GDM1 (cell line): ENCODE data around the gene DNAAF3.

Experiments
- DNase-seq: peaks from one replicate; lab custom pipeline; 2025; lab: John Stamatoyannopoulos, UW

The DNAAF3 gene

GRCh38 chr19:55153652-55154264 lies 12.7 kb downstream of the DNAAF3 start:
- no peak for DNase-seq

- DNase-seq, result no peak
These were observed 14.4 kb downstream of the DNAAF3 start for GRCh38 chr19:55152017-55152416.

DNA sequence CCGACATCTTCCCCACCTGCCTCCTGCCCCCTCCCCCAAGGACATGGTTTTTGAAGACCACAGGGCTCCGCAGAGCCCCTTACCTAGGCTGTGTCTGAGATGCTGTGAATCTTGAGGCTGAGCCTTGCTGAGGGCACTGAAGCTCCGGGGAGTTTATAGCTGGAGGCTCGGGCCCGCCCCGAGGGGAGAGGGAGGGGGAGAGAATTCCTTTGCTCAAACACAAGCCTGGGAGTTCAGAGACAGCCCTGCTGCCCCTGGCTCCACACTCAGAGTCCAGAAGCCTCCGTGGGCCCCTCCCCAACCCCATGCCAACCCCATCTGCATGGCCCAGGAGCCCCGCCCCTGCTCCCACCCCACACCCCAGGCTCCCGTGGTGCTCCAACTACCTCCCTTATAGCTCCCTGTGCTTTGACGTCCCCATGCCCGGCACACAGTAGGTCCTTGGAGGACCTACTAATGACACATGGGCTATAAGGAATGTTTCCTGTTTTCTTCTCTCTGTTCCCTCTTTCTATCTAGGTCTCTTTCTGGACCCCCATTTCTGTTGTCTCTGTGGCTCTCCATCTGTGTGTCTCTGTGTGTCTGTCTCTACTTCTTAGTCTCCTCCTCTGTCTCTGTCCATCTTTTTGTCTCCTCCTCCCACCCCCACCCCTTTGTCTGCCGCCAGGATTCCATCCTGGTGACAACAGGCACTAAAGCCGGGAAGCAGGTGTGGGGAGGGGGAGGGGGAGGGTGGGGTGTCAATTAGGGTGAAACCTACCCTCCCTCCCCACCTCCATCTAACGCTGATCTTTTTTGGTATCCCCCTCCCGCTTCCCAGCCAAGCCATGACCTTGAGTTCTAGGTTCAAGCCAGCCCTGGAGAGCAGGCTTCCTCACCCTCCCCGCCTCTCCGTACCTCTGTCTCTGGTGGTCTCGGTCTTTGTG lies 17.1 kb downstream of the DNAAF3 start, which contains the start of gene TNNT1:
Gene TNNT1, minus strand, starts transcription at position 129 of the 926 bp plus-strand sequence. CDS start 2,049 bp downstream, outside the sequence.
- no peak for DNase-seq

GRCh38 chr19:55147545-55148251 lies 18.7 kb downstream of the DNAAF3 start:
- DNase-seq, result no peak

DNA sequence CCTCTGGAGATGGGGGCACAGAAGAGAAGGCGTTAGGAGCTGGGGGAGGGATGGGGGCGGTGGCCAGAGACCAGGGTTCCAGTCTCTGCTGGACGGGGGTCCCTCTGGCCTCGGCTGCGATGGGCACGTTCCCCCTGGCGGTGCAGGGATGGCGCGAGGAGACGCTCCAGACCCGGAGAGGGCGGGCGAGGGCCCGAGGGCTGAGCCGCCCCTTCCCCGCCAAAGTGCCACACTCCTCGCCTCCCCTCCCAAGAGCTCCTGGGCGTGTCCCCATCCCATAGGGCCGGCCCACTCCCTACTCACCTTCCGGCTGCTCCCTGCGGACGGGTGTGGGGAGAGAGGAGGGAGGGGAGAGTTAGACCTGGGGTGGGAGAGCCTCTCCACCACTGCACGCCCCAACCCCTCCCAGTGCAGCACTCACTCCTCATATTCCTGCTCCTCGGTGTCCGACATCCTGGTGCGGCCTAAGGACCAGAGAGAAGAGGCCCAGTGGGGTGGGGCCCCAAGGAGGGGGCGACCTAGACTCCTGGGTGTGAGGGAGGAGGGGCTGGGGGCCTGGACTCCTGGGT lies 19.6 kb downstream of the DNAAF3 start:
- DNase-seq, result peak; percentile 66

DNA sequence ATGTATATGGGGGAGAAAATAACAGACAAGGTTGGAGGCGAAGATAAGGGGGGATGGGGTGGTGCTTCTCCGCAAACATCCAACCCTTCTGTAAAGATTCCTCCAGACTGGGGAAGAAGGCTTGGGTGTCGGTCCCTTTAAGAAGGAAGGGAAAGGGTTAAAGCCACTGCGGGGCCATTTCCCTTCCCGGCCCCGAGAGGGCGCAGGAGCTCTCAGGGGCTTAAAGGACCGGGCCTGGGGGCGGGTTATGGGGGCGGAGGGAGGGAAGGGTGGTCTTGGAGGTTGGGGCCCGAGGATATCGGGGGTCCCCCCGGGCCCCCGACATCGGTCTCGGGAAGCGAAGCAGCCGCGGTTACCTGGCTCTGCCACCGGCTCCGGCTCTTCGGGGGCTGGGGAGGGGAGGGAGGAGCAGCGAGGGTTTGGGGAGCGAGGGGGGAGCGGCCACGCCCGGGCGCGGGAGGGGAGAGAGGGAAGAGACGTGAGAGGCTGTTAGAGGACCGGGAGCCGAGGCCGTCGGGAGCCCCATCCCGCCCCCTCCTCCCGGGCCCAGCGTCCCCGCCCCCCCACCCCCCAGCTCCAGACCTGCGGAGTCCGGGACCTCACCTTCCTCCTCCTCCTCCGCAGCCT lies 20.2 kb downstream of the DNAAF3 start:
- DNase-seq, result peak; percentile 76

- peak; percentile 46 for DNase-seq
These were observed 21.2 kb downstream of the DNAAF3 start for GRCh38 chr19:55145232-55145631.

DNA sequence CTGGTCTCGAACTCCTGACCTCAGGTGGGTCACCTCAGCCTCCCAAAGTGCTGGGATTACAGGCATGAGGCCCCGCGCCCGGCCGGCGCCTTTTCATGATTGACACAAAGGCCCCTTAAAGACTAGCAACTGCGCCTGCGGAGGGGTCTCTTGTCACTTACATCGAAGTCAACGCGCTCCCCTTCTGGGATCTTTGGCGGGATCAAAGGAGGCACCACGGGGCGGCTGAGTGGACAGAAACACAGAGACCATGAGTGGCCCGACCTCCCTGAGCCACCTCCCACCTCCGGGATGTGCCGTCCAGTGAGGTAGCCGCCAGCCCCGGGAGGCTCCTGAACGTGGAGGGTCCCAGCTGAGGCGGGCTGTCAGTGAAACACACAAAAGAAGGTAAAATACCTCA lies 24.7 kb downstream of the DNAAF3 start:
- no peak for DNase-seq

DNA sequence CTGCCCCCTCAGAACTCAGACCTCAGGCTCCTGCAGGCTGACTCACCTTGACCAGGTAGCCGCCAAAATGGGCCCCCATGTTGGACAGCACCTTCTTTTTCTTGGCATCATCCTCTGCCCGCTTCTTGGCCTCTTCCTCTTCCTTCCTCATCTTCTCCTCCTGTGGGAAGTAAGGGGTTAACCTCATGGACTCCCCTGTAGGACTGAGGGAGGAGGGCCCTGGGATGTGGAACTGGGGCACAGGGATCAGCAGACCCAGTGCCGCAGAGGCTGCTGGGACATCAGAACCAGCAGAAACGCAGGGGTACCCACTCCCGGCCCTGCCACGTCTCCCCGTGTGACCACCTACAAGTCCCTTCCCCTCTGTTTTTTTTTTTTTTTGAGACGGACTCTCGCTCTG lies 28.5 kb downstream of the DNAAF3 start:
- DNase-seq, result no peak

DNA sequence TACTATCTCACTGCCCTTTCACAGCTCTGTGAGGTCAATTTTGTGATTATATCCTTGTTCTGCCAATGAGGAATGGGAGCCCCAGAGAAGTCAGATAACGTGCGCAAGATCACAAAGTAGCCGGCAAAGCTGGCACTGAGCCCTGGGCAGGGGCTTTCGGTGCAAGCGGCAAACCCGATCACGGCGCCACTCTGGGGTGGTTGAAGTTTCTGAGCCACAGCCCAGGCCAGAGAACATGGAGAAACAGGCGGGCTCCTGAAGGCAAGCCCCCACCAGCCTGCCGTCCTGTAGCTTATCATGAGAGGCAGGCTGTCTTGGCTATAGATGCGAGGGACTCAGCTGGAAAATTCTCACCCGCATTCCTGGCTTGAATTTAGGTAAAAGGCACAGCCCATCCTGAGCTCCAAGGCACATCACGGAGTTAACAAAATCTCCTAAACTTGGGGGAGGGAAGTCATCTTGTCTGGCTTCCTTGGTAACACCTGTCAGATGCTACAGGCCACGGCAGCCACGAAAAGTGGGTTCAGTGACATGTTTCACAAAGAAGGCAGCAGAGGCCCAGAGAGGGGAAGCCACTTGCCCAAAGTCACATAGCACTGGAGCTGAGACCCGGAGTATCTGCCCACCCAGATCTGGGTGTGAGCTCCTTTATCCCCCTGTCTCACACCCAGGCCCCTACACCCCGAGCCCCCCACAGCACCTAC lies 29.9 kb downstream of the DNAAF3 start:
- no peak for DNase-seq

DNA sequence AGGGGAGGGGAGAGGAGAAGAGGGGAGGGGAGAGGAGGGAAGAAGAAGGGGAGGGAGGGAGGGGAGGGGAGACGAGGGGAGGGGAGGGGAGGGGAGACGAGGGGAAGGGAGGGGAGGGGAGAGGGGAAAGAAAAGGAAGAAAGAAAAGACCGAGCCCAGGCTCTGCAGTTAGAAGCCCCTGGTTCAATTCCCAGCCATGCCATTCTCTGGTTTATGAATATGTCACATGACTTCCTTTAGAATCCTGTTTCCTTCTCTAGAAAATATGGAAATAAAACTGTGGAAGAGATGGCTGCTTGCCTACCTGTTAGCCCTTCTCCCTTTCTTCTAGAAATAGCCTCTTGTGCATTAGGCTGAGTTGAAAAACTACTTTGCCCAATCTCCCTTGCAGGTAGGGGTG lies 31.7 kb downstream of the DNAAF3 start:
- no peak for DNase-seq

DNA sequence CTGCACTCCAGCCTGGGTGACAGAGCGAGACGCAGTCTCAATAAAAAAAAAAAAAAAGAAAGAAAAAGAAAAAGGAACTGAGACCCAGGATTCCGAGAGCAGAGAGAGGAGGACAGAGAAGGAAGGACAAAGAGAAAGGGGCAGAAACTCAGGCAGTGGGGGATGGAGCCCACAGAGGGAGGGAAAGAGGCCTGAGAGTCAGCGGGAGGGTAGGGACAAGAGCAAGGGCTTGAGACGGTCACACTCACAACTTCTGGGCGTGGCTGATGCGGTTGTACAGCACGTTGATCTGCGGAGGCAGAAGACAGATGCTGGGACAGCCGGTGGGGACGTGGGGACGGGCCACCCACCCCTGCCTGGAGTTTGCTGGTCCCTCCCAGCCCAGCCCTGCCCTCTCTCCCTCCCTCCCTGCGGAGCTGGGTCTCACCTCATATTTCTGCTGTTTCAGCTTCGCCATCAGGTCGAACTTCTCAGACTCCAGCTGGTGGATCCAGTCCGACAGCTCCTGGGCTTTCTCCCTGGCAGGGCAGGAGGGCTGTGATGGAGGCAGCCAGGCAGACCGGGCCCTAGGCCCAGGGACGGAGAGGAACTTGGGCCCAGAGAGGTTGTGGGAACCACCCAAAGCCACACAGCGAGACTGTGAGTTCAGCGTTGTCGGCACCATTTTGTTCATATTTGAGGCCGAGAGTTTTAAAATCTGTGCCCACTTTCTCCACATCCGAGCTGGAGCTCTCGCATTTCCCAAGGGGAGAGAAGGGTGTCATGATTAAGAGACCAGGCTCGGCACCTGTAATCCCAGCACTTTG lies 32.6 kb downstream of the DNAAF3 start:
- no peak for DNase-seq

- no peak for DNase-seq
These were observed 33.8 kb downstream of the DNAAF3 start for GRCh38 chr19:55132453-55133129.

- no peak for DNase-seq
These were observed 35.0 kb downstream of the DNAAF3 start for GRCh38 chr19:55131421-55131820.

DNA sequence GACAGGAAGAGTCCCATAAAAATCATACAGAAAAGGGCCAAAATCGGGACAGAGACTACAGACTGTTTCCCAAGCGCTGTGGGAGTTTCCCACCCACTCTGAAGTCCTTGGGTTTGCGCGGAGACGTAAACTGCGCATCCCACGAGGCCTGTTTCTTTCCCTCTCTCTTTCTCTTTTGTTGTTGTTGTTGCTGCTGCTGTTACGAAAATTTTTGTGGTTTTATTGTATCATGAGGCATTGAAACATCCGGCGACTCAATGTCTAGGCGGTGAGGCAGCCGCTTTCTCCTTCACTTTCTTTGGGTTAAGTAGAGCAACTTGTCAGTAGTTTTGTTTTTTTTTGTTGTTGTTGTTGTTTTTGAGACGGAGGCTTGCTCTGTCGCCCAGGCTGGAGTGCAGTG lies 47.4 kb downstream of the DNAAF3 start:
- DNase-seq, result no peak

DNA sequence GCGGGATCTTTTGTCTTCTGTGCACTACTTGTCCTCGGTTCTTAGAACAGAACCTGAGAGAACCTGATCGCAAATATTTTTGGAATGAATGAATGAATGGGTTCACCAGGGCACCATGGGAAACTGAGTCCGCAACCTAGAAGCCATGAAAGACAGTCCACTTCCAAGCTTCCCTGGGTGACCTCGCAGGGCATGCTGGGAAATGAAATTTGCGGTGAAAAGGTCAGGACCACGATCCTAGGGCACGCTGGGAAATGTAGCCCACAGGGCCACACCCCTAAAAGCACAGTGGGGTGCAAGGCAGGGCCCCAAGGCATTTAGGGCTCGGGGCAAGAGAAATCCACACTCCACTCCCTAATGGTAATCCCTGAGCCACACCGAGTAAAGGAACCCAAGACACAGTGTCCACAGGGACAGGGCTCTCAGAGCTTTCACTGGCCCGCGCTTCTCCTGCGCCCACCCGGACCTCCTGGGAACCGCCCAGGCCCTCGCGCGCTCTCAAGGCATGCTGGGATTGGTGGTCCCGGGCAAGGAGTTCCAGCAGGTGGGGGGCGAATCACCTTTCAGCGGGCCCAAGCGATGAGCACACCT lies 47.9 kb downstream of the DNAAF3 start:
- DNase-seq, result no peak

DNA sequence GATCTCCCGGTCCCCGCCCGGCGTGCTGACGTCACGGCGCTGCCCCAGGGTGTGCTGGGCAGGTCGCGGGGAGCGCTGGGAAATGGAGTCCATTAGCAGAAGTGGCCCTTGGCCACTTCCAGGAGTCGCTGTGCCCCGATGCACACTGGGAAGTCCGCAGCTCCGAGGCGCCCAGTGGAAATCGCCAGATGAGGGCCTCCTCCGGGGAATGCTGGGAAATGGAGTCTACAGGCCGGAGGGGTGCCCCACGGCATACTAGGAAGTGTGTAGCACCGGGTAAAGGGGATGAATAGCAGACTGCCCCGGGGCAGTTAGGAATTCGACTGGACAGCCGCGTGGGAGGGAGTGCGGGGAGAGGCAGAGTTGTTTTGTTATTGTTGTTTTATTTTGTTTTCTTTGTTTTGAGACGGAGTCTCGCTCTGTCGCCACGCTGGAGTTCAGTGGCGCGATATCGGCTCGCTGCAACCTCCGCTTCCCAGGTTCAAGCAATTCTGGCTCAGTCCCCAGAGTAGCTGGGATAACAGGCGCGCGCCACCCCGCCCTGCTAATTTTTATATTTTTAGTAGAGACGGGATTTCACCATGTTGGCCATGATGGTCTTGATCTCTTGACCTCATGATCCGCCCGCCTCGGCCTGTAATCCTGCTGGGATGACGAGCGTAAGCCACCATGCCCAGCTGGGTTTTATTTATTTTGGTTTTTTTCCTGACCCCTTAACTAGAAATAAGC lies 48.6 kb downstream of the DNAAF3 start:
- DNase-seq, result peak; percentile 97

DNA sequence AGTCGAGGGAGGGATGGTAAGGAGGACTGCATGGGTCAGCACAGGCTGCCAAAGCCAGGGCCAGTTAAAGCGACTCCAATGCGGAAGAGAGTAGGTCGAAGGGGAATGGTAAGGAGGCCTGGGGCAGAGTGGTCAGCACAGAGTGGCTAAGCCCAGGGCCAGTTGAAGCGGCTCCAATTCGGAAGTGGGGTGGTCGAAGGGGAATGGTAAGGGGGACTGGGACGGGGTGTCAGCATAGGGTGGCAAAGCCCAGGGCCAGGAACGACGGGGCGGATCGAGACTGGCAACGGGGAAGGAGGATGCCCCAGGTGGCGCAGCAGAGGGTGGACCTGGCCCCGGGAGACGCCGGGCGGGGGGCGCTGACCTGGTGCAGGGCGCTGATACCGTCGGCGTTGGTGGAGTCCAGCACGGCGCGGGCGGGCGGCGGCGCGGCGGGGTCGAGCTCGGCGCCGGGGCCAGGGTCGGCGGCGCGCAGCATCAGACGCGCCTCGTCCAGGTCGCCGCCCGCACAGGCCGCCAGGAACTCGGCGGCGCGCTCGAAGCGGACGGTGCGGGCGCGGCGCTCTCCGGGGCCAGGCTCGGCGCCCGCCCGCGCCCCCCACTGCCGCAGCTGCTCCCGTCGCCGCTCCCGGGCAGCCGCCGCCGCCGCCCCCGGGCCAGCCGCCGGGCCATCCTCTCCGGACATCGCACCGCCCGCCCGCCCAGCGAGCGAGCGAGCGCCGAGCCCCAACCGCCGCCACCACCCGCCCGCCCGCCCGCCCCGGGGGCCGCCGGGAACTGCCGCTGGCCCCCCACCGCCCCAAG lies 49.4 kb downstream of the DNAAF3 start, which contains the start of gene PPP1R12C:
Gene PPP1R12C, minus strand, starts transcription at position 779 of the 804 bp plus-strand sequence. Its CDS starts 94 bp downstream, at position 685.
- no peak for DNase-seq
